Loucy (cell line): ENCODE measurements around the gene DEXI.

ENCODE experiments used
- H2AFZ ChIP-seq: fragments of 200-600 bp; sonication (generic); 2 replicates; pipeline ENCODE4 v1.6.0; 2016; ENCODE audit warnings: antibody characterized with exemption, mild to moderate bottlenecking, low read length, moderate library complexity
- H3F3A ChIP-seq: fragments of 200-600 bp; 2 replicates; pipeline ENCODE4 v1.6.0; 2016; ENCODE audit warnings: antibody characterized with exemption, low read depth, mild to moderate bottlenecking
- H3K27me3 ChIP-seq: fragments of 200-600 bp; sonication (generic); 2 replicates; pipeline ENCODE4 v1.6.1; 2014; ENCODE audit warnings: low read length, mild to moderate bottlenecking; ENCODE audit not compliant: insufficient read depth, poor library complexity, severe bottlenecking
- H3K36me3 ChIP-seq: fragments of 200-600 bp; sonication (generic); 2 replicates; pipeline ENCODE4 v1.6.1; 2016; ENCODE audit warnings: low read length; ENCODE audit not compliant: insufficient read depth
- H3K4me1 ChIP-seq: fragments of 200-600 bp; sonication (generic); 2 replicates; pipeline ENCODE4 v1.5.1; 2014; ENCODE audit warnings: low read length, mild to moderate bottlenecking; ENCODE audit not compliant: insufficient read depth, poor library complexity, severe bottlenecking
- H3K4me2 ChIP-seq: fragments of 200-600 bp; sonication (generic); 2 replicates; pipeline ENCODE4 v1.6.0; 2014; ENCODE audit warnings: antibody characterized with exemption, low read length, low read depth, mild to moderate bottlenecking; ENCODE audit not compliant: poor library complexity, severe bottlenecking
- H3K4me3 ChIP-seq: fragments of 200-600 bp; sonication (generic); 2 replicates; pipeline ENCODE4 v1.5.1; 2014; ENCODE audit warnings: low read length, mild to moderate bottlenecking, mixed read lengths; ENCODE audit not compliant: poor library complexity, severe bottlenecking
- H3K79me2 ChIP-seq: fragments of 200-600 bp; sonication (generic); 2 replicates; pipeline ENCODE4 v1.6.1; 2014; ENCODE audit warnings: low read length; ENCODE audit not compliant: insufficient read depth
- H3K9ac ChIP-seq: fragments of 200-600 bp; sonication (generic); 2 replicates; pipeline ENCODE4 v1.6.0; 2014; ENCODE audit warnings: mild to moderate bottlenecking, low read depth, low read length, moderate library complexity; ENCODE audit not compliant: poor library complexity, severe bottlenecking
- H3K9me2 ChIP-seq: fragments of 200-600 bp; sonication (generic); replicated peaks from 2 replicates; pipeline ENCODE4 v1.6.1; 2016; ENCODE audit warnings: low read depth, low read length, mixed read lengths
- H3K9me3 ChIP-seq: fragments of 200-600 bp; sonication (generic); 2 replicates; pipeline ENCODE4 v1.6.1; 2014; ENCODE audit warnings: mild to moderate bottlenecking, antibody characterized with exemption, low read length, low read depth; ENCODE audit not compliant: insufficient read depth
- H4K20me1 ChIP-seq: fragments of 200-600 bp; sonication (generic); 2 replicates; pipeline ENCODE4 v1.6.0; 2014; ENCODE audit warnings: antibody characterized with exemption, low read length, mild to moderate bottlenecking; ENCODE audit not compliant: insufficient read depth, poor library complexity, severe bottlenecking
- EZH2phosphoT487 ChIP-seq: fragments of 200-600 bp; IDR thresholded peaks from 2 replicates; pipeline ENCODE4 v1.6.1; 2018; ENCODE audit warnings: antibody characterized with exemption, mild to moderate bottlenecking, moderate library complexity, borderline replicate concordance
- TF ChIP-seq, protein P1 (sequence below): fragments of 200-600 bp; sonication (generic); conservative IDR thresholded peaks from 2 replicates; pipeline ENCODE4 v1.5.1; 2014; ENCODE audit warnings: mild to moderate bottlenecking, antibody characterized with exemption, low read length

Gene DEXI

DNA sequence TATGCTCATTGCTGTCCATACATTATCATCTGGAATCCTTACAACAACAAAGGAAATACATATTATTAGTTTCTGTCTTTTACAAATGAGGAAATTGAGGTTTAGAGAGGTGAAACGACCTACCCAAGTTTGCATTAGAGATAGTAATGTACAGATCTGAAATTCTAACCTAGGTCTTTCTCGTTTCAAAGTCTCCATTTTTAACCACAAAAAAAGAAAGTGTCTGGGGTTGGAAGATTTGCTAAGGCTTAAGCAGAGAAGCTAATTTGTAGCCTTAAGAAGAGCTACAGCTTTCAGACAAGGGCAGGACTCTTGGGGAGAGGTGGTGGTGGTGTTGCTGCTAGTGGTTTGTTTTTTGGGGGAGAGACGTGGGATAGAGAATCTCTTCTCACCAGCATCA lies 46.1 kb downstream of the DEXI start:
- H2AFZ ChIP-seq = no peak overlapping the region
- no peaks in the 10 kb centered on the region for H3K9me2 ChIP-seq
- H3K36me3 ChIP-seq = no peaks in the 10 kb centered on the region
- H3K4me2 ChIP-seq = no peak overlapping the region
- H3K4me1 ChIP-seq = no peaks in the 10 kb centered on the region
- H3K79me2 ChIP-seq = no peaks in the 10 kb centered on the region
- H3K9me3 ChIP-seq = no peaks in the 10 kb centered on the region
- H4K20me1 ChIP-seq = no peaks in the 10 kb centered on the region
- H3F3A ChIP-seq = no peaks in the 10 kb centered on the region
- H3K9ac ChIP-seq = no peak overlapping the region
- TF ChIP-seq, protein P1, sequence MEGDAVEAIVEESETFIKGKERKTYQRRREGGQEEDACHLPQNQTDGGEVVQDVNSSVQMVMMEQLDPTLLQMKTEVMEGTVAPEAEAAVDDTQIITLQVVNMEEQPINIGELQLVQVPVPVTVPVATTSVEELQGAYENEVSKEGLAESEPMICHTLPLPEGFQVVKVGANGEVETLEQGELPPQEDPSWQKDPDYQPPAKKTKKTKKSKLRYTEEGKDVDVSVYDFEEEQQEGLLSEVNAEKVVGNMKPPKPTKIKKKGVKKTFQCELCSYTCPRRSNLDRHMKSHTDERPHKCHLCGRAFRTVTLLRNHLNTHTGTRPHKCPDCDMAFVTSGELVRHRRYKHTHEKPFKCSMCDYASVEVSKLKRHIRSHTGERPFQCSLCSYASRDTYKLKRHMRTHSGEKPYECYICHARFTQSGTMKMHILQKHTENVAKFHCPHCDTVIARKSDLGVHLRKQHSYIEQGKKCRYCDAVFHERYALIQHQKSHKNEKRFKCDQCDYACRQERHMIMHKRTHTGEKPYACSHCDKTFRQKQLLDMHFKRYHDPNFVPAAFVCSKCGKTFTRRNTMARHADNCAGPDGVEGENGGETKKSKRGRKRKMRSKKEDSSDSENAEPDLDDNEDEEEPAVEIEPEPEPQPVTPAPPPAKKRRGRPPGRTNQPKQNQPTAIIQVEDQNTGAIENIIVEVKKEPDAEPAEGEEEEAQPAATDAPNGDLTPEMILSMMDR = no peak
- TF ChIP-seq EZH2phosphoT487 = no peak
- H3K27me3 ChIP-seq = no peaks in the 10 kb centered on the region
- H3K4me3 ChIP-seq = no peak overlapping the region

DNA sequence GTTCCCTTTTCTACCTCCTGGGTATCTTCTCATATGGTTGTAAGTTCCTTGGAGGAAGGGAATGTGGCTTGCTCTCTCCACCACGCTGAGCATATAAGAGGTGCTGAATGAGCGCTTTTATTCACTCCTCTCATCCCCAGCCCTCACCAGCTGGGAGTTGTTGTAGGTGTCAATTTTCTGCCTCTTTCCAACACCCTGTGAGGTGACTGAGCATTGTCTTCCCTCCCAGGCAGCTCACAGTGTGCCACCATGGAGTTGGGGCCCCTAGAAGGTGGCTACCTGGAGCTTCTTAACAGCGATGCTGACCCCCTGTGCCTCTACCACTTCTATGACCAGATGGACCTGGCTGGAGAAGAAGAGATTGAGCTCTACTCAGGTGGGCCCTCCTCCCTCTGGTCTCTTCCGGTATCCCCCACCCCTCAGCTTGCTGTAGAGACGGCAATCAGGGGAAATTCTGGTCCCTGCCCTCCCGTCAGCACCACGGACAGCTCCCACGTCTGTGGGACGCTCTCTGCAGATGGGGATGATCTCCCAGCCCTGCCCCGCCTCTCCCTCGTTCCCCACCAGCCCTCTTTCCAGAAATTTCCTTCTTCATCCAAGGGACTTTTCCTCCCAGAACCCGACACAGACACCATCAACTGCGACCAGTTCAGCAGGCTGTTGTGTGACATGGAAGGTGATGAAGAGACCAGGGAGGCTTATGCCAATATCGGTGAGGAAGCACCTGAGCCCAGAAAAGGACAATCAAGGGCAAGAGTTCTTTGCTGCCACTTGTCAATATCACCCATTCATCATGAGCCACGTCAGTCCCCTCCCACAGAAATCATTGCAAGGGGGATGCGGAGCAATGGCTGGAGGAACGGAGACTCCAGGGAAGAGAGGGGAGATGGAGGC lies 47.0 kb downstream of the DEXI start:
- no peak overlapping the region for H3K9ac ChIP-seq
- no peaks in the 10 kb centered on the region for H3F3A ChIP-seq
- no peaks in the 10 kb centered on the region for H3K79me2 ChIP-seq
- H3K4me2 ChIP-seq = no peak overlapping the region
- no peak overlapping the region for H3K4me3 ChIP-seq
- H3K36me3 ChIP-seq = no peaks in the 10 kb centered on the region
- H3K9me3 ChIP-seq = no peaks in the 10 kb centered on the region
- H3K27me3 ChIP-seq = no peaks in the 10 kb centered on the region
- H4K20me1 ChIP-seq = no peaks in the 10 kb centered on the region
- no peaks in the 10 kb centered on the region for H3K9me2 ChIP-seq
- no peak overlapping the region for H2AFZ ChIP-seq
- TF ChIP-seq, protein P1 = no peak
- TF ChIP-seq EZH2phosphoT487 = no peak
- no peaks in the 10 kb centered on the region for H3K4me1 ChIP-seq

DNA sequence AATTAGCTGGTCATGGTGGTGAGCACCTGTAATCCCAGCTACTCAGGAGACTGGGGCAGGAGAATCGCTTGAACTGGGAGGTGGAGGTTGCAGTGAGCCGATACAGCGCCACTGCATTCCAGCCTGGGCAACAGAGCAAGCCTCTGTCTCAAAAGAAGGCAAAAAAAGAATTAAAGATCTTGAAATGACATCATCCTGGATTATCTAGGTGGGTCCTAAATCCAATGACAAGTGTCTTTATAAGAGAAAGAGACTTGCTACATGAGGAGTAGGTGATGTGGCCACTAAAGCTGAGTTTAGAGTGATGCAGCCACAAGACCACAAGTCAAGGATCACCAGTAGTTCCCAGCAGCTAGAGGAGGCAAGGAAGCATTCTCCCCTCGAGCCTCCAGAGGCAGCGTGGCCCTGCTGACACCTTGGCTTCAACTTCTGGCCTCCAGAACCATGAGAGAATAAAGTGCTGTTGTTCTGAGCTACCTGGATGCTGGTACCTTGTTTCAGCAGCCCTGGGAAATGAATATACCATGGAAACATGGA lies 49.4 kb downstream of the DEXI start:
- Histone ChIP-seq H3K9me2 (no peaks in the 10 kb centered on the region), H3K9ac (no peak overlapping the region), H3K79me2 (no peaks in the 10 kb centered on the region), H3K9me3 (no peaks in the 10 kb centered on the region), H4K20me1 (no peaks in the 10 kb centered on the region), H2AFZ (no peak overlapping the region), H3K27me3 (no peaks in the 10 kb centered on the region), H3K36me3 (no peaks in the 10 kb centered on the region), H3K4me3 (no peak overlapping the region), H3K4me1 (no peaks in the 10 kb centered on the region), H3K4me2 (no peak overlapping the region), H3F3A (no peaks in the 10 kb centered on the region)
- TF ChIP-seq EZH2phosphoT487 = no peak
- TF ChIP-seq, protein P1 = no peak
